A673 (cell line): ENCODE results near the gene CASQ2. TPM values are rescaled to one million over a fixed set of nuclear protein-coding genes. Genes with fewer than 3 reads are reported as not detected.

Experiments used
- BruUV-seq: library from RNA; stranded (reverse); fragments of 400-500 nt; replicated peaks from 2 replicates; lab custom pipeline; 2021; lab: Mats Ljungman, UMichigan
- CTCF ChIA-PET: fragments of 300-600 bp; sonication (Branson Sonifier 250); formaldehyde crosslinking; loops from one replicate; lab custom pipeline; 2022; ENCODE audit warnings: antibody characterized with exemption; lab: Charles Lee
- POLR2A ChIA-PET: fragments of 300-600 bp; sonication (Branson Sonifier 250); formaldehyde crosslinking; loops from one replicate; lab custom pipeline; 2022; ENCODE audit warnings: antibody characterized with exemption; ENCODE audit not compliant: low non-redundant PET; lab: Charles Lee
- DNase-seq: peaks from one replicate; pipeline ENCODE4 v3.0.0-alpha.2; 2015; ENCODE audit warnings: low spot score
- H3K27ac ChIP-seq: fragments of 200-600 bp; sonication (generic); 2 replicates; pipeline ENCODE4 v1.5.1; 2016; ENCODE audit warnings: mixed run types, low read depth, mild to moderate bottlenecking, mixed read lengths, antibody characterized with exemption, low read length; ENCODE audit not compliant: poor library complexity, severe bottlenecking
- H3K27me3 ChIP-seq: fragments of 200-600 bp; sonication (generic); replicated peaks from 2 replicates; pipeline ENCODE4 v1.6.1; 2017; ENCODE audit warnings: mixed run types, low read depth, mild to moderate bottlenecking, mixed read lengths, antibody characterized with exemption, low read length; ENCODE audit not compliant: insufficient read depth, poor library complexity
- H3K36me3 ChIP-seq: fragments of 200-600 bp; sonication (generic); 2 replicates; pipeline ENCODE4 v1.6.1; 2016; ENCODE audit warnings: mixed run types, mild to moderate bottlenecking, mixed read lengths, antibody characterized with exemption, low read length; ENCODE audit not compliant: insufficient read depth, poor library complexity, severe bottlenecking
- H3K4me1 ChIP-seq: fragments of 200-600 bp; sonication (generic); 2 replicates; pipeline ENCODE4 v1.6.1; 2017; ENCODE audit warnings: mixed run types, mild to moderate bottlenecking, mixed read lengths, antibody characterized with exemption, low read length; ENCODE audit not compliant: insufficient read depth, poor library complexity, severe bottlenecking
- H3K4me3 ChIP-seq: fragments of 200-600 bp; sonication (generic); 2 replicates; pipeline ENCODE4 v1.5.1; 2016; ENCODE audit warnings: low read depth, mixed run types, mild to moderate bottlenecking, mixed read lengths, low read length; ENCODE audit not compliant: poor library complexity, severe bottlenecking
- H3K9me3 ChIP-seq: fragments of 200-600 bp; sonication (generic); 2 replicates; pipeline ENCODE4 v1.6.1; 2016; ENCODE audit warnings: mixed run types, low read depth, mild to moderate bottlenecking, mixed read lengths, antibody characterized with exemption, low read length; ENCODE audit not compliant: poor library complexity, severe bottlenecking
- EZH2 ChIP-seq: fragments of 200-600 bp; sonication (generic); IDR thresholded peaks from 2 replicates; pipeline ENCODE4 v1.6.1; 2017; ENCODE audit warnings: borderline replicate concordance, low read depth, mild to moderate bottlenecking, mixed read lengths, antibody characterized with exemption, low read length; ENCODE audit not compliant: poor library complexity, severe bottlenecking
- intact Hi-C: fragments of 100-400 bp; cut with micrococcal nuclease; formaldehyde crosslinking; loops from one replicate; pipeline ENCODE4 v1.10.0; 2022; ENCODE audit not compliant: unreplicated experiment
- total RNA-seq: library from RNA; stranded (reverse); gene quantifications from 2 replicates; pipeline ENCODE4 v1.2.3, GENCODE V29; 2021
- TF ChIP-seq, protein P1 (sequence below): fragments of 300-800, 200-600 bp; sonication (generic); conservative IDR thresholded peaks from 2 replicates; pipeline ENCODE4 v1.5.1; 2017; ENCODE audit warnings: low read depth, mild to moderate bottlenecking, antibody characterized with exemption, low read length, moderate library complexity, mixed read lengths

The CASQ2 gene
- total RNA-seq, 1 experiment from 2014 or later = 0.52 TPM

DNA sequence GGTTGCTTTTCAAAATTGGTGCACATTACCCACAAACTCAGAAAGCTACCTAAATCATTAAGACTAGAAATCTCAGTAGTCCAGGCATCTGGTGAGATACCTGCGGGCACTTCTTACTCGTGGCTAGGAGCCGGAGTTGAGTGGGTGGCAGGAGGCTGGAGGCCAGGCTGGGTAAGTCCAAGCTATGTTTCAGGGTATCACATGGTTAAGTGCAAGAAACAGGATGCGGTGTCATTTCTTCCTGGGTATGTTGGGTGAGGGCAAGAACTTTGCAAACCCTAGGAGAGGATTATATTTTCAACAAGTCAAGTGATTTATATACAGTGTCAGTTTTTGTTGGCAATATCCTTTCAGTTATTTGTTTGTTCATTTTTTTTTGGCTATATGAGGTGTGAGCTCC, 85.7 kb downstream of the CASQ2 start:
- H3K4me3 ChIP-seq = no peak overlapping the region
- ChIA-PET POLR2A (interaction anchor here (0.5 kb wide), 1 partner anchor 24 kb away, joined by 3 read pairs; no protein-coding TSS in a partner anchor), CTCF (no interaction called here)
- H3K9me3 ChIP-seq = no peaks in the 10 kb centered on the region
- H3K27ac ChIP-seq = no peak overlapping the region
- intact Hi-C loops = no loop called here
- TF ChIP-seq, protein P1, sequence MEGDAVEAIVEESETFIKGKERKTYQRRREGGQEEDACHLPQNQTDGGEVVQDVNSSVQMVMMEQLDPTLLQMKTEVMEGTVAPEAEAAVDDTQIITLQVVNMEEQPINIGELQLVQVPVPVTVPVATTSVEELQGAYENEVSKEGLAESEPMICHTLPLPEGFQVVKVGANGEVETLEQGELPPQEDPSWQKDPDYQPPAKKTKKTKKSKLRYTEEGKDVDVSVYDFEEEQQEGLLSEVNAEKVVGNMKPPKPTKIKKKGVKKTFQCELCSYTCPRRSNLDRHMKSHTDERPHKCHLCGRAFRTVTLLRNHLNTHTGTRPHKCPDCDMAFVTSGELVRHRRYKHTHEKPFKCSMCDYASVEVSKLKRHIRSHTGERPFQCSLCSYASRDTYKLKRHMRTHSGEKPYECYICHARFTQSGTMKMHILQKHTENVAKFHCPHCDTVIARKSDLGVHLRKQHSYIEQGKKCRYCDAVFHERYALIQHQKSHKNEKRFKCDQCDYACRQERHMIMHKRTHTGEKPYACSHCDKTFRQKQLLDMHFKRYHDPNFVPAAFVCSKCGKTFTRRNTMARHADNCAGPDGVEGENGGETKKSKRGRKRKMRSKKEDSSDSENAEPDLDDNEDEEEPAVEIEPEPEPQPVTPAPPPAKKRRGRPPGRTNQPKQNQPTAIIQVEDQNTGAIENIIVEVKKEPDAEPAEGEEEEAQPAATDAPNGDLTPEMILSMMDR = no peak
- no peak for TF ChIP-seq EZH2
- peaks cover 19% of the 10 kb centered on the region for H3K36me3 ChIP-seq
- H3K4me1 ChIP-seq = no peaks in the 10 kb centered on the region
- BruUV-seq = no TSS peak
- H3K27me3 ChIP-seq = no peaks in the 10 kb centered on the region
- DNase-seq = no peak

GRCh38 chr1:115680730-115681111, 87.8 kb downstream of the CASQ2 start:
- Histone ChIP-seq H3K36me3 (peaks cover 19% of the 10 kb centered on the region), H3K9me3 (no peaks in the 10 kb centered on the region), H3K4me3 (no peak overlapping the region), H3K27ac (no peak overlapping the region), H3K4me1 (peaks cover 10% of the 10 kb centered on the region), H3K27me3 (no peaks in the 10 kb centered on the region)
- BruUV-seq = no TSS peak
- TF ChIP-seq, protein P1 = no peak
- TF ChIP-seq EZH2 = no peak
- ChIA-PET POLR2A (no interaction called here), CTCF (interaction anchor here (1.0 kb wide), 1 partner anchor 26 kb away, joined by 7 read pairs; no protein-coding TSS in a partner anchor)
- DNase-seq = no peak
- intact Hi-C loops = no loop called here

GRCh38 chr1:115679141-115679611, 89.3 kb downstream of the CASQ2 start:
- no peak for DNase-seq
- Histone ChIP-seq H3K4me3 (no peak overlapping the region), H3K4me1 (peaks cover 10% of the 10 kb centered on the region), H3K36me3 (peaks cover 3% of the 10 kb centered on the region), H3K27me3 (no peaks in the 10 kb centered on the region), H3K27ac (no peak overlapping the region), H3K9me3 (no peaks in the 10 kb centered on the region)
- ChIA-PET POLR2A (no interaction called here), CTCF (no interaction called here)
- intact Hi-C loops = no loop called here
- TF ChIP-seq, protein P1 = no peak
- no peak for TF ChIP-seq EZH2
- BruUV-seq = no TSS peak
